LNCAP (cell line): ENCODE data around the gene BAIAP2.

ENCODE experiments used
- TF ChIP-seq, protein P1 (sequence below): fragments of 450-650 bp; IDR thresholded peaks from 2 replicates; pipeline ENCODE4 v1.5.1; 2017; ENCODE audit warnings: mild to moderate bottlenecking

Gene BAIAP2

GRCh38 chr17:80992077-80992947 lies 42.6 kb upstream of the BAIAP2 start:
- TF ChIP-seq, protein P1, sequence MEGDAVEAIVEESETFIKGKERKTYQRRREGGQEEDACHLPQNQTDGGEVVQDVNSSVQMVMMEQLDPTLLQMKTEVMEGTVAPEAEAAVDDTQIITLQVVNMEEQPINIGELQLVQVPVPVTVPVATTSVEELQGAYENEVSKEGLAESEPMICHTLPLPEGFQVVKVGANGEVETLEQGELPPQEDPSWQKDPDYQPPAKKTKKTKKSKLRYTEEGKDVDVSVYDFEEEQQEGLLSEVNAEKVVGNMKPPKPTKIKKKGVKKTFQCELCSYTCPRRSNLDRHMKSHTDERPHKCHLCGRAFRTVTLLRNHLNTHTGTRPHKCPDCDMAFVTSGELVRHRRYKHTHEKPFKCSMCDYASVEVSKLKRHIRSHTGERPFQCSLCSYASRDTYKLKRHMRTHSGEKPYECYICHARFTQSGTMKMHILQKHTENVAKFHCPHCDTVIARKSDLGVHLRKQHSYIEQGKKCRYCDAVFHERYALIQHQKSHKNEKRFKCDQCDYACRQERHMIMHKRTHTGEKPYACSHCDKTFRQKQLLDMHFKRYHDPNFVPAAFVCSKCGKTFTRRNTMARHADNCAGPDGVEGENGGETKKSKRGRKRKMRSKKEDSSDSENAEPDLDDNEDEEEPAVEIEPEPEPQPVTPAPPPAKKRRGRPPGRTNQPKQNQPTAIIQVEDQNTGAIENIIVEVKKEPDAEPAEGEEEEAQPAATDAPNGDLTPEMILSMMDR: no peak

DNA sequence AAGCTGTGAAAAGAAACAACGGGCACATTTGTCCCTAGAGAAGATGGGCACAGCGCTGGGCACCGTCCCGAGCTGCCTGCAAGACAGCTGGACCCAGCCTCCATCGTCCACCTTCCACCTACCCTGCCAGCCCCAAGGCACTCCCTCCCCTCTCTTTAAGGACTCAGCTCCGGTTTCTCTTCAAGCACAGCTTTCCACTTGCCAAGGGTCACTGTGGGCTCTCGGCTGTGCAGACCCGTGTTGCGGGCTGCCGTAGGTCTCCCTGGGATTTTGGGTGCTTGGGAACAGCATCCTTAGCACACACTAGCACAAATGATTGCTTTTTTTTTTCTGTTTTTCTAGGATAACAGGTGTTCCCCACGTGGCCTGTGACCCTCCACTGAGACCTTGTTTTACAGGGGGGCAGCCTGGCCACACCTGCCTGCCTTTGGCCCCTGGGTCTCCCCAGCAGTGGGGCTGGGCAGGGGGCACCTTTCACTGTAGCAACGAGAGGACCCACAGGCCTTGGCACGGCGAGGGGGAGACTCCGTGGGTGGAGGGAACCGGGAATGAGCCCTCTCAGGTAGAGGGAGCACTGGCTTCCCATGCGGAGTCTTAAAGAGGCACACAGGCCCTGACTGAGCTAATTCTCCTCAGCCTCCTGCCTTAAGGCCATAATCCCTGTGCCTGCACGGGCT lies 41.9 kb upstream of the BAIAP2 start:
- TF ChIP-seq, protein P1: no peak

DNA sequence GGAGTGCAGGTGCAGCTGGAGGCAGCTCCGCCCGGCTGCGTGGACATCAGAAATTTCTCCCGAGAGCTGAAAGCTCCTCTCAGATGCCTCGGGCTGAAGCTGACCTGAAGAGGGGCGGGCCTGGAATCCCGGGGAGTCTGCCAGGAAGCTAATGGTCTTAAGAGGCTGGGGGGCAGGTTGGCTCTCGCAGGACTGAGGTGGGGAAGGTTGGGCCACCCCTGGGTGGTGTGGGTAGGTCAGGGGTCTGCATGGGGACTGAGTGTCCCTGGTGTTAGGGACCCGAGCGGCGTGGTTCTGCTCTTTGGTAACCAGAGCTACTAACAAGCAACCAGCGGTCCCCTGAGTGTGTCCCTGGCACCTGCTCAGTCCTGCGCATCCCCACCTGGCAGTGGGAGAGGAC lies 39.8 kb upstream of the BAIAP2 start:
- TF ChIP-seq, protein P1: no peak

DNA sequence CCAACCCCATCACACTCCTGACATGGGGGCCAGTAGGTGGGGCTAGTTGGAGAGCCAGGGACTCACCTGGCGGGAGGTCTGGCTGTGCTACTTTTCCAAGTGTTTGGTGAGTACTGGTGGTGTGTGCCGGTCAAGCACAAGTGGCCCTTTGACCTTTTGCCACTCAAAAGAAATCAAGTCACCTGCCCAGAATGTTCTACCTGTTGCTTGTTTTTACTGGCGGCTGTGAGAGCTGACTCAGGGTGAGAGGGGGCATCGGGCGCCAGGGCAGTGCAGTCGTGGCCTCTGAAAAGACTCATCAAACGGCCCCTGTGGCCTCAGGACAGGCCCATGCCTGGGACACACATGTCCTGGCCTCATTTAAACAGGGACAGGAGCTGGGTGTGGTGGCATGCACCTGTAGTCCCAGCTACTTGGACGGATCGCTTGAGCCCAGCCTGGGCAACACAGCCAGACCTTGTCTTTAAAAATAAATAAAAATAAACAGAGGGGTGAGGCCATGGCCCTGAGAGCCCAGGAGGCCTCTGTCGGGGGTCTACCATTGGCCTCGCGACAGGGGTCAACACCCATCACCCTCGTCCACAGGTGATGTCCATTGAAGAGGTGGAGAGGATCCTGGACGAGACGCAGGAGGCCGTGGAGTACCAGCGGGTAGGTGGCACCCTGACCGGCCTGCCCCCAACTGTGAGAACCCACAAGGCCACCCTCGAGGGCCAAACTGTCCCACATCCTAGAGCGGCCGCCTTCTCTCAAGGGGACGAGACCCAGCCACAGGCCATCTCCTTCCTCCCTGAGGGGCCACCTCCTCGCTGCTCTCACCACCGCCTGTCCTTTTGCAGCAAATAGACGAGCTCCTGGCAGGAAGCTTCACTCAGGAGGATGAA lies 38.3 kb upstream of the BAIAP2 start:
- TF ChIP-seq, protein P1: no peak

GRCh38 chr17:80997424-80998117 lies 37.4 kb upstream of the BAIAP2 start:
- TF ChIP-seq, protein P1: no peak

DNA sequence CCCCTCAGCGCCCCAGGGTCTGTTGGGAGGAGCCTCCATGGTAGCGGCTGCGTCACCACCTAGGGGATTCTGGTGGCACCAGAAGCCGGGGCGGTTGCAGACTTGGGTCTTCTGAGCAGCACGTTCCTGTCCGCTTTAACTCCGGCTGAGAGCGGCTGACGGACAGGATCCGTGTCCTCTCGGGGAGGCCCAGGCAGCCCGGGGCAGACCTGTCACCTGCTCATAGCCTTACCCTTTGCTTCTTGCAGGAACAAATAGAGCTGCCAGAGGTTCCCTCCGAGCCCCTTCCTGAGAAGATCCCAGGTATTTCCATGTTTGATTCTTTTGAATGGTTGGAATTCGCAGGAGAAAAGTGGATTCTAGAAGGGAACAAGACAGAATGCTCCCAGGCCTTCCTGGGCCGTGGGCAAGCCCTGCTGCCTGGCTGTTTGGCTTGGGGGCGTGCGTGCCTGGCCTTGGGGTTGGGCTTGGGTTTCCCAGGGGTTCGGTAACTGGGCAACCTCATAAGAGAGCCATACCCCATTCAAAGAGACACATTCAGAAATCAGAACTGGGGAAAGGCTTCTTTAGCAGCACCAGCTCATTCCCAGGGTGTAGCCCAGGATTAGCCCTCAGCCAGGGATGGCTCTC lies 36.7 kb upstream of the BAIAP2 start:
- TF ChIP-seq, protein P1: no peak
